Esophagus (tissue), 2 donors: ENCODE results near the gene FOXN3. TPM values are rescaled to one million over a fixed set of nuclear protein-coding genes. Genes with fewer than 3 reads are reported as not detected.

Source experiments
- H3K27ac ChIP-seq, 2 donors: one replicate each; pipeline ENCODE4 v1.5.1; 2013; ENCODE audit warnings: low read depth in 2 of 2, mild to moderate bottlenecking in 2 of 2, inconsistent platforms in 1 of 2, low read length in 1 of 2, moderate library complexity in 1 of 2
- H3K27me3 ChIP-seq, 2 donors: one replicate each; pipeline ENCODE4 v1.6.1; 2013; ENCODE audit warnings: low read length in 2 of 2, control low read depth in 1 of 2, mild to moderate bottlenecking in 1 of 2; ENCODE audit not compliant: insufficient read depth in 2 of 2, control insufficient read depth in 1 of 2
- H3K36me3 ChIP-seq, 2 donors: one replicate each; pipeline ENCODE4 v1.6.1; 2013; ENCODE audit warnings: low read length in 1 of 2; ENCODE audit not compliant: control insufficient read depth in 2 of 2, insufficient read depth in 2 of 2
- H3K4me1 ChIP-seq, 2 donors: one replicate each; pipeline ENCODE4 v1.6.1; 2013; ENCODE audit warnings: low read length in 1 of 2; ENCODE audit not compliant: control insufficient read depth in 2 of 2, insufficient read depth in 2 of 2
- H3K4me3 ChIP-seq, 2 donors: one replicate each; pipeline ENCODE4 v1.5.1; 2013; ENCODE audit warnings: low read length in 2 of 2, mild to moderate bottlenecking in 2 of 2, low read depth in 1 of 2, moderate library complexity in 1 of 2
- H3K9me3 ChIP-seq, 2 donors: one replicate each; pipeline ENCODE4 v1.6.1; 2013; ENCODE audit warnings: mild to moderate bottlenecking in 2 of 2, low read depth in 1 of 2, low read length in 1 of 2, moderate library complexity in 1 of 2; ENCODE audit not compliant: control insufficient read depth in 2 of 2, insufficient read depth in 1 of 2
- WGBS, 2 donors: extraction: QIAGEN DNeasy Blood & Tissue Kit; methylation state at CpG; one replicate each; pipeline ENCODE4 v1.1.7; 2013; 5-methylcytosine and 5-hydroxymethylcytosine counted together
- polyA plus RNA-seq, 2 donors: library from polyadenylated mRNA; stranded (reverse); fragments of 200-250 nt; gene quantifications; one replicate each; pipeline ENCODE4 v1.2.3, GENCODE V29; 2013
- donor health status: healthy with polysubstance abuse.
- donor health status: Bipolar disorder and iron deficiency.

The FOXN3 gene
- polyA plus RNA-seq, 2 donors = 10.3 to 14.1 TPM

GRCh38 chr14:89379891-89380820 lies 36.9 kb downstream of the FOXN3 start:
- H3K4me1 ChIP-seq = peaks cover 0 to 2% of the 10 kb centered on the region in 2 donors
- no peaks in the 10 kb centered on the region for H3K27me3 ChIP-seq
- H3K4me3 ChIP-seq = no peak overlapping the region
- 96 to 98% methylated on average over 16 of the region's 16 CpGs for WGBS, 2 donors
- H3K9me3 ChIP-seq = no peaks in the 10 kb centered on the region
- no peak overlapping the region for H3K27ac ChIP-seq
- H3K36me3 ChIP-seq = no peaks in the 10 kb centered on the region

GRCh38 chr14:89379006-89379405 lies 38.0 kb downstream of the FOXN3 start:
- no peaks in the 10 kb centered on the region for H3K27me3 ChIP-seq
- peaks cover 0 to under 1% of the 10 kb centered on the region in 2 donors for H3K4me1 ChIP-seq
- H3K36me3 ChIP-seq = no peaks in the 10 kb centered on the region
- no peak overlapping the region for H3K27ac ChIP-seq
- no peak overlapping the region for H3K4me3 ChIP-seq
- 78 to 84% methylated on average over 9 of the region's 9 CpGs for WGBS, 2 donors
- no peaks in the 10 kb centered on the region for H3K9me3 ChIP-seq

GRCh38 chr14:89378119-89378518 lies 38.9 kb downstream of the FOXN3 start:
- H3K36me3 ChIP-seq = no peaks in the 10 kb centered on the region
- no peak overlapping the region for H3K27ac ChIP-seq
- no peaks in the 10 kb centered on the region for H3K27me3 ChIP-seq
- H3K4me1 ChIP-seq = no peaks in the 10 kb centered on the region
- 52 to 57% methylated on average over 5 of the region's 5 CpGs for WGBS, 2 donors
- no peak overlapping the region for H3K4me3 ChIP-seq
- H3K9me3 ChIP-seq = no peaks in the 10 kb centered on the region

DNA sequence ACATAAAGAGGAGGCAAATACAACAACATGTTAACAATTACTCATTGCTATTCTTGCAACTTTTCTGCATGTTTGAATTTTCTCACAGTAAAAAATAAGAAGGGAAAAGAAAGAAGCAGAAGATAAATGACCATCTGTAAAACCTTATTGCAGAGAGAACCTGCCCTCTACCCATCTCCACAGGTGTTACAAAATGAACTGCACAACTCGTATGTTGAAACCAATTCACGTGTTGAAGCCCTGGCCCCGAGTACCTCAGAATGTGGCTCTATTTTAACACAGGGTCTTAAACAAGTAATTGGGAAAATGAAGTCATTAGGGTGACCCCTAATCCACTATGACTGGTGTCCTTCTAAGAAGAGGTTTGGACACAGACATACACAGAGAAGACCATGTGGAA lies 39.5 kb downstream of the FOXN3 start:
- WGBS, 2 donors = 91 to 96% methylated on average over 3 of the region's 3 CpGs
- H3K4me3 ChIP-seq = no peak overlapping the region

DNA sequence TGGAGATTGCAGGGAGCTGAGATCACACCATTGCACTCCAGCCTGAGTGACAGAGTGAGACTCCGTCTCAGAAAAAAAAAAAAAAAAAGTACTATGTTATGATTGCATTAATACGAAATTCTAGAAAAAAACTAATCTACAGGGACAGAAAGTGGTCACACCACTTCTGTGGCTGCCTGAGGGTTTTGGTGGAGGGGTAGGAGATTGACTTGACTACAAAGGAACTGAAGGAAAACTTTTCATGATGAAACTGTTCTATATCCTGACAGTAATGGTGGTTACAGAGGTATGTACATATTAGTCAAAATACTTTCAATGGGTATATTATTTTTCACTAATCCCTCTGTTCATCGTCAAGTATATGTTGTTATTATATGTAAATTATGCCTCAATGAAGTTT lies 42.1 kb downstream of the FOXN3 start:
- 72 to 84% methylated on average over 3 of the region's 3 CpGs for WGBS, 2 donors
- Histone ChIP-seq H3K36me3 (peaks cover 0 to 2% of the 10 kb centered on the region in 2 donors), H3K4me1 (peaks cover 0 to 4% of the 10 kb centered on the region in 2 donors), H3K9me3 (no peaks in the 10 kb centered on the region), H3K27ac (no peak overlapping the region), H3K4me3 (no peak overlapping the region), H3K27me3 (no peaks in the 10 kb centered on the region)

More for the DNA sequence above, 39.5 kb downstream of the FOXN3 start:
- Histone ChIP-seq H3K27me3 (no peaks in the 10 kb centered on the region), H3K4me1 (no peaks in the 10 kb centered on the region), H3K36me3 (no peaks in the 10 kb centered on the region), H3K9me3 (no peaks in the 10 kb centered on the region), H3K27ac (no peak overlapping the region)

DNA sequence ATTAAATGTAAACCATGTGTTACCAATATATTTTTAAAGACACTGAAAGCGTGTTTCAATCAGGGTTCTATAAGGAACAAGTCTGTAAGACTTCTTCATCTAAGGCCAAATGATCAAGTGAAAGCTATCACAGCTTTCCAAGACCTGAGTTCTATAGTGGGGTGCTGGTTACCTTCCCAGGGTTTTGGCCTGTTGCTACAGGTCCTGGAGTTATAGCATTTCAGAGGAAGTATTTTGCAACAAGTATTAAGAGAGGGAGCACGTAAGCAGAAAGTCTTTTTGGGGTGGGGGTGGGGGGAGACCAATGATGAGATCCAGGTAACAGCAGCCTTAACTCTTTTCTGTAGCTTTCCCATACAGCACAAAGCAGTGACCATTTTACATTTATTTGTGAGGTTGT lies 43.8 kb downstream of the FOXN3 start:
- Histone ChIP-seq H3K27me3 (no peaks in the 10 kb centered on the region), H3K36me3 (peaks cover 0 to 2% of the 10 kb centered on the region in 2 donors), H3K4me1 (peaks cover 0 to 4% of the 10 kb centered on the region in 2 donors), H3K4me3 (no peak overlapping the region), H3K27ac (no peak overlapping the region), H3K9me3 (no peaks in the 10 kb centered on the region)
- WGBS, 2 donors = 69 to 72% methylated on average over 2 of the region's 2 CpGs

DNA sequence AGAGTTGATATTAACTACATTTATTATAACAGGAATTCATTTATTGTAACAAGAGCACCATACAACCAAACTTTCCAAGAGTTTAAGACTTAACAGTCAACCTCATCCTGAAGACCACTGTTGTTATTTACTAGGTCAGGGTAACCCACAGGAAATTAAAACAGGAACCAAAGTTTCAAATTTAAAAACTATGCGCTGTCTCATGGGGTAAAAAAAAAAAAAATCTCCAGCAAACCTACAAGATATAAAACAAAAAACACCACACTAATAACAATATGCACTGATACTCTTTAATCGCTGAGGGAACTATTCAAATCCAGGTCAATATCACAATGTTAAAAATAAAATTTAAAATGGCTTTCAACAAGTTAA lies 44.5 kb downstream of the FOXN3 start:
- H3K27ac ChIP-seq = no peak overlapping the region
- no peaks in the 10 kb centered on the region for H3K27me3 ChIP-seq
- WGBS, 2 donors = 74 to 85% methylated on average over 2 of the region's 2 CpGs
- no peaks in the 10 kb centered on the region for H3K9me3 ChIP-seq
- peaks cover 0 to 2% of the 10 kb centered on the region in 2 donors for H3K36me3 ChIP-seq
- peaks cover 0 to 4% of the 10 kb centered on the region in 2 donors for H3K4me1 ChIP-seq
- H3K4me3 ChIP-seq = no peak overlapping the region

DNA sequence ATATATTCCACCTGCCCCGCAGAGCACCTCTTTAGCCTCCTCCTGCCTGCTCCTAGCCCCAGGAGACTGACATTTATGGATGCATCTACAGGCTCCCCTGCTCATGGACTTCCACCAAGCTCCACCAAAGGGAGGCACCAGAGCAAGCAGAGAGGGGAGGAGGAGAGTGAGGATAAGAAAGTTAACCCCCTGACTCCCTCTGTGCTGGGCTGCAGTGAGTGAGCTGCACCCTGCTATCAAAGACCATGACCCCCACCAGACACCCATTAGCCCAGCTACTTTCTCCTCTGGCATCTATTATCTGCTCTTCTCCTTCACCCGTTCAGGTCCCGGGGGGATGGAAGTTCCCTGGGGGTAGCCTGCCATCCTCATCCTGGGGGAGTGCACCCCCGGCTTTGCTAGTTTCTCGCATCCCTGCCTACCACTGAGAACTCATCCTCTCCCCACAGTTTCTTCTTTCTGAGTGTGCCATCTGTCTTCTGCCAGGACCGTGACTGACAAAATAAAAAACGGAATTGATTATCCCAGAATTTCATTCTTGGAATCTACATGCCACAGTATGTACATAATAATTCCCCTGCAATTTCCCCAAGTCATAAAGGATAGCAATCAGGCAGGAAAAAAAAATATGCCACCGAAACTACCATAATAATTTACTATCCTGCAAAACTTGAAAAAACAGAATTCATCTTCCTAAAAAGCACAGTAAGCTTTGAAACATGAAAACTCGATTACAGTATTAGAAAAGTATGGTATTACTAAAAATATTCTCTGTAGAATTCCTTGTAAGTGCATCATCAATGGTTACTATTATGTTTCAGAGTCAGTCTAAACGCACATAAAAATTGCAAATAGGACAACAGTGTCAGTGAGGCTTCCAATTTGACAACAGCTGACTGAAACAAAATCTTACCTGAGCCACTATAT lies 45.2 kb downstream of the FOXN3 start:
- Histone ChIP-seq H3K36me3 (peaks cover 0 to 2% of the 10 kb centered on the region in 2 donors), H3K27ac (no peak overlapping the region), H3K27me3 (no peaks in the 10 kb centered on the region), H3K4me1 (peaks cover 2 to 4% of the 10 kb centered on the region in 2 donors), H3K9me3 (no peaks in the 10 kb centered on the region), H3K4me3 (no peak overlapping the region)
- 80 to 83% methylated on average over 10 of the region's 10 CpGs for WGBS, 2 donors

DNA sequence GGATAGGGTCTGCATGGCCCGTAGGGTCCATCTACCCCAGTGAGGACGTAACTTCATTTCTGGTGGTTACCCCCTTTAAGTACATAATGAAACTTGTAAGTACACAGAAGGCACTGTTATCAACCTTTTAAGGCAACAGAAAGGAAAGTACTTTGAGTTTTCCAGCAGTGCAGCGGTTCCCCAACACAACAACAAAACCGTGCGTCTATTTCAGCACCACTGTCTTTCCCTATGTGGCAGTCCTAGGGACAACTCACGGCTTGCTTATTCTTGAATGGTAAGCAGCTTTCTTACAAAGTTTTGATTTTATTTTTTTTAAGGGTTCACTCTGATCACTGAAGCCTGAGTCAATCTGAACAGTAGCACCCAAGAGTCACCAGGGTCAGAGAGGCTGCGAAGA lies 46.3 kb downstream of the FOXN3 start:
- 81 to 86% methylated on average over 7 of the region's 7 CpGs for WGBS, 2 donors
- Histone ChIP-seq H3K27ac (no peak overlapping the region), H3K4me3 (no peak overlapping the region), H3K4me1 (peaks cover 2 to 4% of the 10 kb centered on the region in 2 donors), H3K36me3 (peaks cover 0 to 2% of the 10 kb centered on the region in 2 donors), H3K27me3 (no peaks in the 10 kb centered on the region), H3K9me3 (no peaks in the 10 kb centered on the region)
